Small intestine (tissue), 7 donors: ENCODE measurements around the gene MADCAM1. TPM values are rescaled to one million over a fixed set of nuclear protein-coding genes. Genes with fewer than 3 reads are reported as not detected.

ENCODE experiments used
- DNase-seq, 2 donors: peaks; one replicate each; pipeline versions ENCODE4 v3.0.0 to v3.0.0-alpha.2; 2013
- FAIRE-seq: peaks from 2 replicates; lab custom pipeline; 2012; peaks lifted over from hg19 to GRCh38; lab: Jason Lieb, UNC
- H3K27ac ChIP-seq, 3 donors: one replicate each; pipeline ENCODE4 v1.5.1; 2013; ENCODE audit warnings: low read length in 2 of 3, mild to moderate bottlenecking in 2 of 3, control low read depth in 1 of 3, inconsistent platforms in 1 of 3, low read depth in 1 of 3, moderate library complexity in 1 of 3
- H3K27me3 ChIP-seq, 3 donors: one replicate each; pipeline ENCODE4 v1.6.1; 2013; ENCODE audit warnings: low read length in 3 of 3, inconsistent platforms in 1 of 3; ENCODE audit not compliant: control insufficient read depth in 3 of 3, insufficient read depth in 3 of 3
- H3K36me3 ChIP-seq, 3 donors: one replicate each; pipeline ENCODE4 v1.6.1; 2013; ENCODE audit warnings: low read length in 3 of 3, inconsistent platforms in 1 of 3, low read depth in 1 of 3, mild to moderate bottlenecking in 1 of 3, moderate library complexity in 1 of 3; ENCODE audit not compliant: control insufficient read depth in 3 of 3, insufficient read depth in 2 of 3
- H3K4me1 ChIP-seq, 3 donors: one replicate each; pipeline ENCODE4 v1.6.1; 2013; ENCODE audit warnings: low read length in 2 of 3, inconsistent platforms in 1 of 3, low read depth in 1 of 3, mild to moderate bottlenecking in 1 of 3, moderate library complexity in 1 of 3; ENCODE audit not compliant: control insufficient read depth in 3 of 3, insufficient read depth in 2 of 3
- H3K4me3 ChIP-seq, 3 donors: one replicate each; pipeline ENCODE4 v1.5.1; 2013; ENCODE audit warnings: low read length in 3 of 3, control low read depth in 1 of 3, inconsistent platforms in 1 of 3, low read depth in 1 of 3, mild to moderate bottlenecking in 1 of 3, moderate library complexity in 1 of 3
- H3K9me3 ChIP-seq, 2 donors: one replicate each; pipeline ENCODE4 v1.6.1; 2013; ENCODE audit warnings: low read depth in 1 of 2, low read length in 1 of 2; ENCODE audit not compliant: control insufficient read depth in 2 of 2, insufficient read depth in 1 of 2
- WGBS, 3 donors: extraction: QIAGEN DNeasy Blood & Tissue Kit; methylation state at CpG; one replicate each; pipeline ENCODE4 v1.1.7; 2013; 5-methylcytosine and 5-hydroxymethylcytosine counted together
- polyA plus RNA-seq, 4 donors: library from polyadenylated mRNA; stranded (reverse) in 3 of 4; unstranded in 1 of 4; fragments of 200-250 nt in 3 of 4; fragments of 120-200 nt in 1 of 4; gene quantifications; one replicate each; pipeline versions ENCODE4 v1.2.1 to v1.2.3, GENCODE V29; 2013
- donor health status: healthy with polysubstance abuse.
- donor health status: control.
- donor health status: control.
- donor health status: Bipolar disorder and iron deficiency.
- donor health status: healthy.

The MADCAM1 gene
- polyA plus RNA-seq, 4 donors, result 1.1 to 11.3 (median 6.4) TPM; not detected in 1

GRCh38 chr19:488505-489417, 7.5 kb upstream of the MADCAM1 start:
- H3K4me3 ChIP-seq, result peak overlapping the region; percentile 54 to 83 (median 73)
- peak overlapping the region; percentile 73 to 94 (median 73) for H3K27ac ChIP-seq
- H3K36me3 ChIP-seq, result no peaks in the 10 kb centered on the region
- peaks cover 0 to 19% (median 7%) of the 10 kb centered on the region in 3 donors for H3K27me3 ChIP-seq
- H3K9me3 ChIP-seq, result no peaks in the 10 kb centered on the region
- FAIRE-seq (no peak), DNase-seq (peak; percentile 94 to 98)
- WGBS, 3 donors, result 1% methylated on average over 64 to 114 of the region's 114 CpGs
- peaks cover 0 to 9% (median 0%) of the 10 kb centered on the region in 3 donors for H3K4me1 ChIP-seq

- DNase-seq (peak in 1 of 2 donors; percentile 51), FAIRE-seq (no peak)
- Histone ChIP-seq H3K36me3 (no peaks in the 10 kb centered on the region), H3K27me3 (peaks cover 0 to 16% (median 4%) of the 10 kb centered on the region in 3 donors), H3K9me3 (no peaks in the 10 kb centered on the region), H3K4me3 (peak overlapping the region; percentile 41 to 83 (median 49)), H3K27ac (peak overlapping the region in 2 of 3 donors; percentile 1 to 70), H3K4me1 (peaks cover 0 to 9% (median 0%) of the 10 kb centered on the region in 3 donors)
- WGBS, 3 donors, result 17 to 34% (median 22%) methylated on average over 54 to 61 of the region's 61 CpGs
Observed at GRCh38 chr19:489418-490196, 6.7 kb upstream of the MADCAM1 start.

DNA sequence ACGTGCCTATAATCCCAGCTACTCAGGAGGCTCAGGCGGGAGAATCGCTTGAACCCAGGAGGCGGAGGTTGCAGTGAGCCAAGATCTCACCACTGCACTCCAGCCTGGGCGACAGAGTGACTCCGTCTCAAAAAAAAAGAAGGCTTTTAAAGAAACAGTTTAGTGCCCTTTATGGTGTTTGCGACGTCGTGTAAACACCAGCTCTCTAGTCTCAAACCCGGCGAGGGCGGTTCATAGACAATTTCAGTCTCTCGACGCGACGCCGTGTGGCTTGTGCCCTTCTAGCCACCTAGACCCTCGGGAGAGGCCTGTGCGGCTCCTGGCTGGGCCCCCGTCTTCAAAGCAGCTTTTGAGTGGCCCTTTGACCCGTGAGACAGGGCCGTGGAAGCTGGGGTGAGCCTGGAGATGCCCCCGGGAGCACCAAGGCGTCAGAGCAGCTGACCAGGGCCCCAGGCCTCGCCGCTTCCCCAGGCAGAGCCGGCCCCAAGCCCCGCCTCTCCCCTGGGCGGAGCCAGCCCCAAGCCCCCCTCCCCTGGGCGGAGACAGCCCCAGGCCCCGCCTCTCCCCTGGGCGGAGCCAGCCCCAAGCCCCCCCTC, 5.0 kb upstream of the MADCAM1 start:
- Histone ChIP-seq H3K27me3 (peaks cover 0 to 9% (median 2%) of the 10 kb centered on the region in 3 donors), H3K4me3 (no peak overlapping the region), H3K27ac (peak overlapping the region in 1 of 3 donors; percentile 50), H3K4me1 (no peaks in the 10 kb centered on the region), H3K36me3 (no peaks in the 10 kb centered on the region), H3K9me3 (no peaks in the 10 kb centered on the region)
- WGBS, 3 donors, result 69 to 78% (median 75%) methylated on average over 27 to 32 of the region's 32 CpGs
- no peak for FAIRE-seq
- DNase-seq, result no peak

DNA sequence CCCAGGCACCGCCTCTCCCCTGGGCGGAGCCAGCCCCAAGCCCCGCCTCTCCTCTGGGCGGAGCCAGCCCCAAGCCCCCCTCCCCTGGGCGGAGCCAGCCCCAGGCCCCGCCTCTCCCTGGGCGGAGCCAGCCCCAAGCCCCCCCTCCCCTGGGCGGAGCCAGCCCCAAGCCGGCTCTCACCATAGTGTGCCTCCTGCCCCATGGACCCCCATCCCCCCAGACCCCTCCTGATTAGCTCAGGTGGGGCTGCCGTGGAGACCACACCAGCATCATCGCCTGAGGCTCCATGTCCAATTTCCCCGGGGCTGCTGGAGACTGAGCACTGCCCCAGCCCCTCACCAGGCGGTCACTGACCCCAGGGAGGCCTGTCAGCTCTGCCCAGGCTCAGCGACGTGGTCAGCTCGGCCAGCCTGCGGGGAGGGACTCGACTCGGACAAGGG, 4.2 kb upstream of the MADCAM1 start:
- FAIRE-seq (no peak), DNase-seq (no peak)
- H3K36me3 ChIP-seq, result no peaks in the 10 kb centered on the region
- no peaks in the 10 kb centered on the region for H3K9me3 ChIP-seq
- peaks cover 0 to 10% (median 3%) of the 10 kb centered on the region in 3 donors for H3K27me3 ChIP-seq
- no peak overlapping the region for H3K4me3 ChIP-seq
- no peak overlapping the region for H3K27ac ChIP-seq
- 74 to 81% (median 80%) methylated on average over 7 to 19 of the region's 19 CpGs for WGBS, 3 donors
- H3K4me1 ChIP-seq, result no peaks in the 10 kb centered on the region

DNA sequence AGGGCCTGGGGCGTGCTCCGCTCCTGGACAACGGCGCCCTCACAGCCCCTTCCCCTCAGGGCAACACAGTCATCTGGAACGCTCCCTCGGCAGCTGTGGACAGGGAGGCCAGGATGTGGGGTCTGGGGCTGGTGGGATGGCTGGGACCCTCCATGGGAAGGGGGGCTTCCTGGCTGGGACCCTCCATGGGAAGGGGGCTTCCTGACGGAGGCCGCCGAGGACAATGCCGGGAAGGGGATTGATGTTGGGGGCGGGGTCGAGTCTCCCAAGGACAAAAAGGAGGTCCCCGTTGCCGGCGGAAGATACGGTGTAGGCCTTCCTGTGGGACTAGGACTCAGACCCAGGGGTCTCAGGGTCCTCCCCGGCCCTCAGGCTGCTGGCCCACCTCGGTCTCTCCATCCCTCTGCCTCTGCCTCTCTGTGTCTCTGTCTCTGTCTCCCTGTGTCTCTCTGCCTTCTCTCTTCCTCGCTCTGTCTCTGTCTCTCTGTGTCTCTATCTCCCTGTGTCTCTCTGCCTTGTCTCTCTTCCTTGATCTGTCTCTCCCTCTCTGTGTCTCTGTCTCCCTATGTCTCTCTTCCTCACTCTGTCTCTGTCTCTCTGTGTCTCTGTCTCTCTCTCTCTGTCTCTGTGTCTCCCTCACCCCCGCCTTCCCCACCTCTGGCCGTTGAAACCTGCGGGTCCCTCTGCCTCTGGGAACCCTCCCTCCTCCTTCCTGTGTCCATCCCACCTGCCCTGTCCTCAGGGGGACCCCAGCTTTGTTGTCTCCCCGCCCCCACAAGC, 2.7 kb upstream of the MADCAM1 start:
- H3K27me3 ChIP-seq, result peaks cover 4 to 21% (median 10%) of the 10 kb centered on the region in 3 donors
- no peaks in the 10 kb centered on the region for H3K36me3 ChIP-seq
- no peak for FAIRE-seq
- no peak overlapping the region for H3K27ac ChIP-seq
- WGBS, 3 donors, result 60 to 68% (median 63%) methylated on average over 16 to 23 of the region's 23 CpGs
- no peak overlapping the region for H3K4me3 ChIP-seq
- no peaks in the 10 kb centered on the region for H3K9me3 ChIP-seq
- H3K4me1 ChIP-seq, result peaks cover 0 to 5% (median 0%) of the 10 kb centered on the region in 3 donors
- DNase-seq, result no peak

- Histone ChIP-seq H3K36me3 (no peaks in the 10 kb centered on the region), H3K4me1 (peaks cover 0 to 5% (median 0%) of the 10 kb centered on the region in 3 donors)
Observed at GRCh38 chr19:494171-495080, 1.9 kb upstream of the MADCAM1 start.

DNA sequence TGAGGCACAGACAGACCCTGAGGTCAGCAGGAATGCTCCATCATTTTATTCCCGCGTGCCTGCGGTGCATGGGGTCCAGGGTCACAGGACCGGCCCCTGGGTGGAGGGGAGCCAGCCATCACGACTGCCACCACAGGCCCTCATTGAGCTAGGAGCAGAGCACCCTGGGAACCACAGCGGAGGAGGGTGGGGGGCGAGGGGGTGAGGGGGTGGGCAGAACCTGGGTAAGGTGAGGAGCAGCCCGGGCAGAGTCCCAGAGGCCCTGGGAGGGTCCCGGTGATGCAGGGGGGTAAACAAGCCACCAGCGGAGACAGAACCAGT, 1.2 kb upstream of the MADCAM1 start:
- WGBS, 3 donors, result 29 to 50% (median 49%) methylated on average over 10 of the region's 10 CpGs
- DNase-seq, result peak in 1 of 2 donors; percentile 1

More at GRCh38 chr19:494171-495080, 1.9 kb upstream of the MADCAM1 start:
- FAIRE-seq, result no peak
- Histone ChIP-seq H3K4me3 (no peak overlapping the region), H3K27ac (no peak overlapping the region), H3K27me3 (peaks cover 4 to 29% (median 10%) of the 10 kb centered on the region in 3 donors), H3K9me3 (no peaks in the 10 kb centered on the region)
- WGBS, 3 donors, result 35 to 36% (median 36%) methylated on average over 13 to 22 of the region's 22 CpGs
- DNase-seq, result peak in 1 of 2 donors; percentile 40

More for the DNA sequence above, 1.2 kb upstream of the MADCAM1 start:
- Histone ChIP-seq H3K9me3 (no peaks in the 10 kb centered on the region), H3K4me1 (peaks cover 0 to 5% (median 0%) of the 10 kb centered on the region in 3 donors), H3K36me3 (no peaks in the 10 kb centered on the region), H3K27me3 (peaks cover 4 to 34% (median 10%) of the 10 kb centered on the region in 3 donors), H3K27ac (no peak overlapping the region), H3K4me3 (no peak overlapping the region)
- no peak for FAIRE-seq
